Measurements from ENCODE around the gene RELB.

Gene RELB

DNA sequence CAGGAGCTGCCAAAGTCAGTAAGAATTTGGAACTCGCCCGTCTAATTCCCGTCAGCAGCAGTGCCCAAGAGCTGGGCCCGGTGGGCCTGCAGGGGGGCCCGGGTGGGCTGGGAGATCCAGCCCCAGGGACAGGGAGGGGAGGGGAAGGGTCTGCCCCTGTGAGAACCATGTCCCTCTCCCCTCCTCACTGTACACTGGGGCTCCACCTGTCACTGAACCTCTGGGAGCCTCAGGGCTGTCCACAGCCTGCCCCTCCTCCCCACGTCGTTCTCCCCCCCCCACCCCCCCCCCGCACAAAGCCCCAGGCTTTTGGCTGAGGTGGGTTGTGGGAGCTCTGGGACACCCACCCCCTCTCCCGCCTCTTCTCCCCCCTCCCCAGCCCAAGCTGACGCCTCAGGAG is 66.8 kb downstream of the RELB start:
- TF ChIP-seq, protein P1, sequence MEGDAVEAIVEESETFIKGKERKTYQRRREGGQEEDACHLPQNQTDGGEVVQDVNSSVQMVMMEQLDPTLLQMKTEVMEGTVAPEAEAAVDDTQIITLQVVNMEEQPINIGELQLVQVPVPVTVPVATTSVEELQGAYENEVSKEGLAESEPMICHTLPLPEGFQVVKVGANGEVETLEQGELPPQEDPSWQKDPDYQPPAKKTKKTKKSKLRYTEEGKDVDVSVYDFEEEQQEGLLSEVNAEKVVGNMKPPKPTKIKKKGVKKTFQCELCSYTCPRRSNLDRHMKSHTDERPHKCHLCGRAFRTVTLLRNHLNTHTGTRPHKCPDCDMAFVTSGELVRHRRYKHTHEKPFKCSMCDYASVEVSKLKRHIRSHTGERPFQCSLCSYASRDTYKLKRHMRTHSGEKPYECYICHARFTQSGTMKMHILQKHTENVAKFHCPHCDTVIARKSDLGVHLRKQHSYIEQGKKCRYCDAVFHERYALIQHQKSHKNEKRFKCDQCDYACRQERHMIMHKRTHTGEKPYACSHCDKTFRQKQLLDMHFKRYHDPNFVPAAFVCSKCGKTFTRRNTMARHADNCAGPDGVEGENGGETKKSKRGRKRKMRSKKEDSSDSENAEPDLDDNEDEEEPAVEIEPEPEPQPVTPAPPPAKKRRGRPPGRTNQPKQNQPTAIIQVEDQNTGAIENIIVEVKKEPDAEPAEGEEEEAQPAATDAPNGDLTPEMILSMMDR (IDR thresholded peaks at IDR 0.05; ENCODE audit: insufficient read depth, low read length, poor library complexity, severe bottlenecking): no peak
- no peaks in the 10 kb centered on the region for H3K27me3 ChIP-seq (replicated peaks; ENCODE audit: control insufficient read depth, insufficient read depth, low read length)
- H3K4me3 ChIP-seq (replicated peaks; ENCODE audit: low read depth, low read length): no peak overlapping the region
- no peak for DNase-seq (ENCODE audit: extremely low read depth, insufficient read length)
- peaks cover 38% of the 10 kb centered on the region for H3K36me3 ChIP-seq (ENCODE audit: control insufficient read depth, insufficient read depth, low read length)

DNA sequence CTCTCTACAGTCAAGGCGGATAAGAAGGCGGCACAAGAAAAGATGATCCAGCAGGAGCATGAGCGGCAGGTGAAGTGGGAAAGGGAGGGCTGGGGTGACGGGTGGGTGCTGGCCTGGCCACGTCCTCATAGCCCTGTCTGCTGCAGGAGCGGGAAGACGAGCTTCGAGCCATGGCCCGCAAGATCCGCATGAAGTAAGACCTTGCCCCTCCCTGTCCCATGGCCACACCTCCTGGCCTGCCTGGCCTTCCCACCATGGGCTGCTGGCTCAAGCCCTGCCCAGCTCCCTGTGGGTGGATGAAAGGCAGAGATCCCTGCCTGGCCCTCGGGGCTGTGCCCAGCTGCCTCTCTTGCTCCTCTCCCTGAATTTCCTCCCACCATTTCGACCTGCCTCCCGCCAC is 67.8 kb downstream of the RELB start:
- TF ChIP-seq, protein P1 (IDR thresholded peaks at IDR 0.05; ENCODE audit: insufficient read depth, low read length, poor library complexity, severe bottlenecking): no peak
- Histone ChIP-seq H3K27me3 (replicated peaks; ENCODE audit: control insufficient read depth, insufficient read depth, low read length) (no peaks in the 10 kb centered on the region), H3K4me3 (replicated peaks; ENCODE audit: low read depth, low read length) (no peak overlapping the region), H3K36me3 (ENCODE audit: control insufficient read depth, insufficient read depth, low read length) (peaks cover 34% of the 10 kb centered on the region)
- DNase-seq (ENCODE audit: extremely low read depth, insufficient read length): no peak

DNA sequence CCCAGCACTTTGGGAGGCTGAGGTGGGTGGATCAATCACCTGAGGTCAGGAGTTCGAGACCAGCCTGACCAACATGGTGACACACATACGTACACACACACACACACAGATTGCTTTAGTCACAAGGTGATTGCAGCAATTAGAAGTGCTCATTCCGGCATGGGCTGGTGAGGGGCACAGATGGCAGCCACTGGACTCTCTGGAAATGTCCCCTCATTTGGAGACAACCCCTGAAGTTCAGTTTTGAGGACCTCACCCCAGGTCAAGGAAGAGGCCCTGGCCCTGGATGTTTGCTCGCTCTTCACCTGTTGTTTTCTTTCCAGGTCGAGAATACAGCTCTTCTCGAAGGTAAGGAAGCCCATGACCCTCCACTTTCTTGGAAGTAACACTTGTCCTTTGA is 69.0 kb downstream of the RELB start:
- peaks cover 31% of the 10 kb centered on the region for H3K36me3 ChIP-seq (ENCODE audit: control insufficient read depth, insufficient read depth, low read length)
- no peak for DNase-seq (ENCODE audit: extremely low read depth, insufficient read length)
- no peaks in the 10 kb centered on the region for H3K27me3 ChIP-seq (replicated peaks; ENCODE audit: control insufficient read depth, insufficient read depth, low read length)
- no peak overlapping the region for H3K4me3 ChIP-seq (replicated peaks; ENCODE audit: low read depth, low read length)
- TF ChIP-seq, protein P1 (IDR thresholded peaks at IDR 0.05; ENCODE audit: insufficient read depth, low read length, poor library complexity, severe bottlenecking): no peak

DNA sequence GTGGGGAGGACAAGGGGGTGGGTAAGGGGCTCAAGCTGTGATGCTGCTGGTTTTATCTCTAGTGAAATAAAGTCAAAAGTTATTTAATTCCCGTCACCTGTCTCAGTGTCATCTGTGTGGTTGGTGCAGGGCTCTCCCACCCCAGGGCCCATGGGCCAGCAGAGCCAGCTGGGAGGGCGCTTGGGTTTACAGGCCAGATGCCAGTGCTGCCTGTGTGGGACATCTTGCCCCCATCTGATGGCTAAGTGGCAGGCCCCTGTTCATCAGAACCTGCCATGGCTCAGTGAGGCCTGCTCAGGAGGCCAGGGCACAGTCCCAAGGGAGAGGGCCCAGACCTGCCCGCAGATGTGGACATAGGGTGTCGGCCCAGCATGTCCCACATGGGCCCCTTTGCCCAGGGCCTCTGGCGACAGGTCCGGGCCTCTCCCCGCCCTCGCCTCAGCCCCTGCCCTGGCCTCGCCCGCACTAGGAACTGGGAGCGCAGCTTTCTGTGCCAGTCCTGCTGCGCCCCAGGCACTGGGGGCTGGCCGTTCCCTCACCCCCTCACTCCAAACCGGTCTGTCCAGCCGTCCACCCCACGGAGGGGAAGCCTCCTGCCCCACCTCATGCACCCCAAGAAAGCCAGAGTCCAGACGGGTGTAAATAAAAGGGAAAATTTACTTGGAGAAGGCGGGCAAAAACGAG is 69.7 kb downstream of the RELB start:
- Histone ChIP-seq H3K36me3 (ENCODE audit: control insufficient read depth, insufficient read depth, low read length) (peaks cover 29% of the 10 kb centered on the region), H3K27me3 (replicated peaks; ENCODE audit: control insufficient read depth, insufficient read depth, low read length) (no peaks in the 10 kb centered on the region), H3K4me3 (replicated peaks; ENCODE audit: low read depth, low read length) (no peak overlapping the region)
- TF ChIP-seq, protein P1 (IDR thresholded peaks at IDR 0.05; ENCODE audit: insufficient read depth, low read length, poor library complexity, severe bottlenecking): no peak
- DNase-seq (ENCODE audit: extremely low read depth, insufficient read length): no peak

DNA sequence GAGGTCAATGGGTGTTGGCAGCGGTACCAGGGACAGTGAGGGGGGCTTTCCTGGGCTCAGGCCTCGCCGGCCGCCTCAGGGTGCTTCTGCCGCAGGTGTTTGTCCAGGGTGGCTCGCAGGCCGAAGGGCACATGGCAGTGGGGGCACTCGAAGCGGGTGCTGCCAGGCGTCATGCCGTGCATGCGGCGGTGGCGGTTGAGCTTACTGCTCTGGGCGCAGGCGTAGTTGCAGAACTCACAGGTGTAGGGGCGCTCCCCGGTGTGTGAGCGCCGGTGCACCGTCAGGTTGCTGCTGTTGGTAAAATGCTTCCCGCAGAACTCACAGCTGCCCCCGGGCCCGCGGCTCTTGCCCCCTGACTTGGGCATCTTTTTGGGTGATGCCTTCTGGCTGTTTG is 70.3 kb downstream of the RELB start:
- H3K4me3 ChIP-seq (replicated peaks; ENCODE audit: low read depth, low read length): no peak overlapping the region
- TF ChIP-seq, protein P1 (IDR thresholded peaks at IDR 0.05; ENCODE audit: insufficient read depth, low read length, poor library complexity, severe bottlenecking): no peak
- DNase-seq (ENCODE audit: extremely low read depth, insufficient read length): no peak
- no peaks in the 10 kb centered on the region for H3K27me3 ChIP-seq (replicated peaks; ENCODE audit: control insufficient read depth, insufficient read depth, low read length)
- peaks cover 29% of the 10 kb centered on the region for H3K36me3 ChIP-seq (ENCODE audit: control insufficient read depth, insufficient read depth, low read length)
